Muscle of leg (tissue), 11 donors: ENCODE measurements around the gene DPYD. TPM values are rescaled to one million over a fixed set of nuclear protein-coding genes. Genes with fewer than 3 reads are reported as not detected.

Source experiments
- DNase-seq: peaks from one replicate; pipeline ENCODE4 v3.0.0; 2013
- H3K27ac ChIP-seq: one replicate; pipeline ENCODE4 v1.5.1; 2013; ENCODE audit warnings: mild to moderate bottlenecking, low read length, control low read depth
- H3K27me3 ChIP-seq: one replicate; pipeline ENCODE4 v1.6.1; 2013; ENCODE audit warnings: low read length; ENCODE audit not compliant: control insufficient read depth, insufficient read depth
- H3K36me3 ChIP-seq: one replicate; pipeline ENCODE4 v1.6.1; 2013; ENCODE audit warnings: low read length; ENCODE audit not compliant: control insufficient read depth, insufficient read depth
- H3K4me1 ChIP-seq: one replicate; pipeline ENCODE4 v1.6.1; 2013; ENCODE audit warnings: low read length; ENCODE audit not compliant: control insufficient read depth, insufficient read depth
- H3K4me3 ChIP-seq: one replicate; pipeline ENCODE4 v1.5.1; 2013; ENCODE audit warnings: low read length, control low read depth
- H3K9me3 ChIP-seq: replicated peaks from 2 replicates; pipeline ENCODE4 v1.6.1; 2013; ENCODE audit warnings: low read depth, low read length; ENCODE audit not compliant: control insufficient read depth
- WGBS: methylation state at CpG from one replicate; pipeline ENCODE4 v1.1.5; 2013; ENCODE audit warnings: missing lambda C conversion rate; ENCODE audit not compliant: insufficient coverage; 5-methylcytosine and 5-hydroxymethylcytosine counted together
- polyA plus RNA-seq, 8 donors: library from polyadenylated mRNA; unstranded; fragments of 120-200 nt; gene quantifications; one replicate each; pipeline versions ENCODE4 v1.2.1 to v1.2.3, GENCODE V29; 2013; ENCODE audit warnings: inconsistent platforms in 1 of 8, low replicate concordance in 1 of 8; ENCODE audit not compliant: insufficient read length in 8 of 8, insufficient read depth in 1 of 8
- total RNA-seq: library from RNA; stranded (reverse); fragments of 120-200 nt; gene quantifications from one replicate; pipeline ENCODE4 v1.2.4, GENCODE V29; 2013

The DPYD gene
- total and polyA plus RNA-seq, 9 donors, result 7.3 to 14.7 (median 9.8) TPM

DNA sequence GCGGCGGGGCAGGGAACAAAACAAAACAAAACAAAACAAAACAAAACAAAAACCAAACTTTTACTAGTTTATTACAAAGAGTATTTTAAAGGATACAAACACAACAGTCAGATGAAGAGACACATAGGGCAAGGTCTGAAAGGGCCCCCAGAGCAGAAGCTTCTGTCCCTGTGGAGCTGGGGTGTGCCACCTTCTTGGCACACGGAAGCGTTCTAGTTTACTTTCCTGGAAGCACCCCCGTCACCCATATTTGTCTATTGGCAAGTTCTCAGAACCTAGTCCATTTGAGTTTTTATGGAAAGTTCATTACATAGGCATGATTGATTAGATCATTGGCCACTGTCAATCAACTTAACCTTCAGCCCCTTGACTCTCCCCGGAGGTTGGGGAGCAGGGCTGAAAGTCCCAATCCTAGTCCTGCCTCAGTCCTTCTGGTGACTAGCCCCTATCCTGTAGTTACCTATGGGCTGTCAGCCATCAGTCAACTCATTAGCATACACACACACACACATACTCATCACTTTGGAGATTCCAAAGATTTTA is 380.4 kb downstream of the DPYD start:
- Histone ChIP-seq H3K4me3 (no peak overlapping the region), H3K27me3 (no peaks in the 10 kb centered on the region), H3K9me3 (no peaks in the 10 kb centered on the region), H3K4me1 (no peaks in the 10 kb centered on the region), H3K27ac (no peak overlapping the region), H3K36me3 (no peaks in the 10 kb centered on the region)
- WGBS, result no CpG with 5 or more reads among the region's 6 CpGs
- no peak for DNase-seq

DNA sequence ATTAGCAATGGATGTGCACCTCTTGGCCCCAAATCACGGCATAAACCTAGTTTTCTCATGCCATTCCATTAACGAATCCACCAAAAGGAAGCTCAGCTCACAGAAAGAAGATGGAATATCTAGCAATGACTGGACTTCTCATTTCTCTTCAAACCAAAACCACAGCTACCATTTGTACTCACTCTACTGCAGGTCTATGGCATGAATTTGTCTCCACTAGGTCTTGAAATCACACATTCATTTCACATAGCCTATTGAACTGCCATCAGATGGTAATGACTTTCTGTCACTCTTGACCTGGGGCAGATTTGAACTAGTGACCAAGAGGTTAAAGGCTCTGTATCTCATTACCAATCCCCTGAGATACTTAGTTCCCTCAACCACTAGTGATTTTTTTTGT is 382.7 kb downstream of the DPYD start:
- H3K27me3 ChIP-seq, result no peaks in the 10 kb centered on the region
- 100% methylated on average over 2 of the region's 2 CpGs for WGBS
- H3K4me3 ChIP-seq, result no peak overlapping the region
- H3K27ac ChIP-seq, result no peak overlapping the region
- no peaks in the 10 kb centered on the region for H3K9me3 ChIP-seq
- no peaks in the 10 kb centered on the region for H3K36me3 ChIP-seq
- no peaks in the 10 kb centered on the region for H3K4me1 ChIP-seq
- no peak for DNase-seq

DNA sequence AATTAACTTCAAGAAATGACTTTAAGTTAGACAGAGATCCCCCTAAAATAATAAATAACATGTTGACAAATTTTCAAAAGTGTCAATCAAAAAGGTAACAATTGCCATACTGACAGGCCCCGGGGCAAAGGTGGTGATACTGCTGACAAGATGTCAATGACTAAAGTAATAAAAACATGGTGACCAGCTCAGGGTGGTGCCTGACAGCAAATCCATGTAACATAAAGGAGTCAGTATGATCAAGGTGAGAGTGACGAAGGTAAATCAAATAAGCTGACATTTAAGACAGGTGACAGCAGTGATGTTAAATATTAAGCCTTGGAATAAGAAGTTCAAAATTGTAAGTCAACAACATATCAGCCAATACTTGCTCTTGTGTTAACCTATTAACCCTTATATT is 387.5 kb downstream of the DPYD start:
- Histone ChIP-seq H3K9me3 (no peaks in the 10 kb centered on the region), H3K27me3 (no peaks in the 10 kb centered on the region), H3K4me1 (no peaks in the 10 kb centered on the region), H3K36me3 (no peaks in the 10 kb centered on the region), H3K4me3 (no peak overlapping the region), H3K27ac (no peak overlapping the region)
- 83% methylated on average over 1 of the region's 2 CpGs for WGBS
- no peak for DNase-seq

DNA sequence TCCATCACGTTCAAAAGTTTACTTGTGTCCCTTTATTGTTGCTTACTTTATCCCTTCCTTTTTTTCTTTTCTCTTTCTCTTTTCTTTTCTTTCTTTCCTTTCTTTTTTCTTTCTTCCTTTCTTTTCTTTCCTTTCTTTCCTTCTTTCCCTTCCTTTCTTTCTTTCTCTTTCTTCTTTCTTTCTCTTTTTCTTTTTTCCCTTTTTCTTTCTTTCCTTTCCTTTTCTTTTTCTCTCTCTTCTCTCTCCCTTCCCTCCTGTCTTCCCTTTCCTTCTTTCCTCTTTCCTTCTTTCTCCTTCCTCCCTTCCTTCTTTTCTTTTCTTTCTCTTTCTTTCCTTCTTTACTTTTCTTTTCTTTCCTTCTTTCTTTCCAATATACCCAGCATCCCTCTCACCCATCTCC is 391.2 kb downstream of the DPYD start:
- Histone ChIP-seq H3K27me3 (no peaks in the 10 kb centered on the region), H3K4me3 (no peak overlapping the region), H3K4me1 (no peaks in the 10 kb centered on the region), H3K27ac (no peak overlapping the region), H3K9me3 (no peaks in the 10 kb centered on the region), H3K36me3 (no peaks in the 10 kb centered on the region)
- DNase-seq, result no peak
- 80% methylated on average over 1 of the region's 1 CpG for WGBS

DNA sequence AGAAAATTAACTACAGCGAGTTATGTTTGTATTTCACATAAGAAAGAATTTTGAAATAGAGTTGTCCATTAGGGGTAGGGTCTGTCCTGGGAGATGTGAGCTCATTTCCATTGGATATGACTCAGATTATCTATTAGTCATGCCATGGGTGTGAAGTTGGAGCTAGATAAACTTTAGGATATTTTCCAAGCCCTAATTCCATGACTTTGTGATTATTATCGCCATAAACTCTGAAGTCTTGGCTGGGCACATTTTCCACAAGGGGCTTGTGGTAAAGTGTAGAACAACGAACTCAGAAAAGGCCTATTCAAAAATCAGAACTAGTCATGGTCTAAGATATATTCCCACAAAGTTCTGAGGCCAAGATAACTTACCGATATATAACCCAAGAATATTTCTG is 396.6 kb downstream of the DPYD start:
- H3K9me3 ChIP-seq, result no peaks in the 10 kb centered on the region
- no peaks in the 10 kb centered on the region for H3K27me3 ChIP-seq
- no peaks in the 10 kb centered on the region for H3K36me3 ChIP-seq
- H3K4me3 ChIP-seq, result no peak overlapping the region
- H3K4me1 ChIP-seq, result no peaks in the 10 kb centered on the region
- H3K27ac ChIP-seq, result no peak overlapping the region
- DNase-seq, result no peak
- 83% methylated on average over 4 of the region's 4 CpGs for WGBS

DNA sequence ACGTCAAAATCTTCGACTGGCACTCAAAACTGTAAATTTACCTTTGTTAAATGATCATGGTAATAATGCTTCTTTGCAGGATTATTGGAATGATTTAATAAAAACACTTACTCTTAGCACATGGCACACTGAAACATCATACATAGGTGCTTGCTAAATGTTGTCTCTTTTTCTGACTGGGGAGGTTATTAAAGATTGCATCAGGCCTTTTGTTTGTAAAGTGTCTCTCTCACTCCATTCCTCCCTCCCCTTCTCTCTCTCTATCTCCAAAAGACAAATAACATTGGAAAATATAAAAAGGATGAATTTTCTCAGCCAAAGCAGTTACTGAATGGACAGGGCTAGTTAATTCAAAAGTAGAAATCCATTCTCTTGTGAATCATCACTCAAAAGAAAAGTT is 404.2 kb downstream of the DPYD start:
- DNase-seq, result no peak
- Histone ChIP-seq H3K9me3 (no peaks in the 10 kb centered on the region), H3K4me3 (no peak overlapping the region), H3K4me1 (no peaks in the 10 kb centered on the region), H3K27me3 (no peaks in the 10 kb centered on the region), H3K27ac (no peak overlapping the region), H3K36me3 (no peaks in the 10 kb centered on the region)
- no CpG with 5 or more reads among the region's 2 CpGs for WGBS

DNA sequence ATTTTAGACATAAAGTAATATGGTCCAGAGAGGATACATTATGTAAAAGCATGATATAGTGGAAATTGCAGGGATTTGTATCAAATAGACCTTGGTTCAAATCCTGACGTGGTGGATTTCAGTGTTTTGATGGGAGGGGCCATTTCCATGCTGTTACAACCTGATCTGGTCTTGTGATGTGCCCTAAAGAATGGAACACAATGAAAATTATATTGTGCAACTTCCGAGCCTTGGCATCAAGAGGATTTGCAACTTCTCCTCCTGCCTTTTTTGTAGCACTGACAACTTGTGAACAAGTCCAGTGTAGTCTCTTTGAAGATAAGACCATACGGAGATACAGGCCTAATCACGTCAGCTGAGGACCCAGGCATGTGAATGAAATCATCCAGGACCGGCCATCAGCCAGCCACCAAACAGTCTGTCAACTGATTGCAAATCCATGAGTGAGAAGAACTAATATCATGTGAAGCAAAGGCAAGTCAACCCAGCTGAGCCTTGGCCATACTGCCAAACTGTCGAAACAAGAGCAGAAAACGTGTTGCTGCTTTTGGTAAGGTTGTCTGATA is 412.1 kb downstream of the DPYD start:
- no peak for DNase-seq
- H3K4me3 ChIP-seq, result no peak overlapping the region
- no peaks in the 10 kb centered on the region for H3K4me1 ChIP-seq
- no peaks in the 10 kb centered on the region for H3K27me3 ChIP-seq
- no peaks in the 10 kb centered on the region for H3K36me3 ChIP-seq
- no peaks in the 10 kb centered on the region for H3K9me3 ChIP-seq
- H3K27ac ChIP-seq, result no peak overlapping the region
- 93% methylated on average over 5 of the region's 7 CpGs for WGBS

DNA sequence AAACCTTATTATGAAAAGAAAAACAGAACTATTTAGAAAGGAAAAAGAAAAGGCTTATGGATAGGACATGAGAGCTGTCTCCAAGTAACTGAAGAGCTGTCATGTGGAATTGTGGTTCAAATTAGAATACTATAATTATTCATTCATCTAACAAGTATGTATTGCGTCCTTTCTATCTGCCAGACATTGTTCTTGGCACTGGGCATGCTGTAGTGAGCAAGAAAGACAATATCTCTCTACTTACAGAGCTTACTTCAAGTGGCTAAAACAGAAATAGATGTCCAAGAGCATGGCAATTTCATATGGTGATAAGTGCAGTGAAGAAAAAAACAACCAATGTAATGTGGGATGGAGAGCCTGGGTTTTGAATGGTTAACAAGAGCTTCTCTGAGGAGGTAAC is 413.0 kb downstream of the DPYD start:
- Histone ChIP-seq H3K36me3 (no peaks in the 10 kb centered on the region), H3K27me3 (no peaks in the 10 kb centered on the region), H3K4me3 (no peak overlapping the region), H3K4me1 (no peaks in the 10 kb centered on the region), H3K27ac (no peak overlapping the region), H3K9me3 (no peaks in the 10 kb centered on the region)
- DNase-seq, result no peak
- no CpG with 5 or more reads among the region's 1 CpG for WGBS

DNA sequence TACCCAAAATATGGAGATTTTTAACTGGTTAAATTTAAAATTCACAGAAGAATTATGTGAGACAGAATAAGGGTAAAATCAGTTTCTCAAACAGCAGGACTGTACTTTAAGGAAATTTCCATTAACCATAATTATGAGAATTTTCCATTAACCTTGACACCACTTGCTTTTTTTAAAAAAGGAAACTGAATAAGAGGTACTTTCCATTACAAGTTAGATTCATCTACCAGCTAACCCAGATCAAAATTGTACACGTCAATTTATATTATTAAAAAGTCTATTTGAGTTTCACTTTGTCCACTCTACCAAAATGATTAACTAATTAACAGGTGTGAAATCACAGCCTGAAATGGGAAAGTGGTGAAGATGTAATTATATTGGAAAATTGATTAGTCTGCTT is 414.5 kb downstream of the DPYD start:
- no peak for DNase-seq
- Histone ChIP-seq H3K27ac (no peak overlapping the region), H3K4me3 (no peak overlapping the region), H3K9me3 (no peaks in the 10 kb centered on the region), H3K4me1 (no peaks in the 10 kb centered on the region), H3K36me3 (no peaks in the 10 kb centered on the region), H3K27me3 (no peaks in the 10 kb centered on the region)
- WGBS, result no CpG with 5 or more reads among the region's 1 CpG

DNA sequence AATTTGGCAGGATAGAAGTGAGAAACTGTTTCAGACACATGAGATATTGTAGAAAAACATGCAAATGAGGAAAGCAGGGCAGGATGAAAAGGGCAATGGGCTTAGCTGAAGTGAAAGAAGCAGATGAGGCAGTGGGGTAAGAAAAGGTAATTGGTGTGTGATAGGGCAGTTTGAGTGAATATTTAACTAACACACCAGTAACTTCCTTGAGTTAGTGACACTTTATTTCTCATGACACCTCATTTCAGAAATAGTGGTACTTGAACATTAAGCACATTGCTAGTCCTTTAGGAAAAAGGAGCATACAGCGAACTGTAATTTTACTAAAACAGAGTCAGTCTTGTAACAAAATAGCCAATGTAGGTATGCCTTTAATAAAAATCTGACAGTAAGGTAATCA is 415.0 kb downstream of the DPYD start:
- DNase-seq, result no peak
- WGBS, result no CpG with 5 or more reads among the region's 1 CpG
- no peaks in the 10 kb centered on the region for H3K36me3 ChIP-seq

DNA sequence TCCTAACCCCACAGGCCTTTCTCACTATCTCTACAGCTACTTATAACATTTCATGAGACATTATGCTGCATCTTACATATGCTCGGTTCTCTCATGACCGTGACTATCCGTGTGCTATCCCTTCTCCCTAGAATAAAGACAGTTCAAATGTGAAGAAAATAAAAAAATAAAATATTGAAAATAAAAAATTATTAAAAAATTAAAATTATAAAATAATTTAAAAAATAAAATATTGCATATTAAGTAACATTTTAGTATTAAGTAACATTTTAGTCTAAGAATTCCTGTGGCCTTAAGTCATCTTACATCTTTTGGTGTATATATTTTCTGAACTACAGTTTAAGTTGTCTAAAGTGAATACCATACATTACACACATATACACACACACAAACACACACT is 415.5 kb downstream of the DPYD start:
- no peaks in the 10 kb centered on the region for H3K36me3 ChIP-seq
- DNase-seq, result no peak
- H3K27ac ChIP-seq, result no peak overlapping the region
- no peak overlapping the region for H3K4me3 ChIP-seq
- H3K9me3 ChIP-seq, result no peaks in the 10 kb centered on the region
- H3K4me1 ChIP-seq, result no peaks in the 10 kb centered on the region
- no CpG with 5 or more reads among the region's 3 CpGs for WGBS
- no peaks in the 10 kb centered on the region for H3K27me3 ChIP-seq

More for the DNA sequence above, 415.0 kb downstream of the DPYD start:
- Histone ChIP-seq H3K4me3 (no peak overlapping the region), H3K27ac (no peak overlapping the region), H3K4me1 (no peaks in the 10 kb centered on the region), H3K9me3 (no peaks in the 10 kb centered on the region), H3K27me3 (no peaks in the 10 kb centered on the region)
